Thymus (tissue), 11 donors: ENCODE measurements around the gene C6orf47. TPM values are rescaled to one million over a fixed set of nuclear protein-coding genes. Genes with fewer than 3 reads are reported as not detected.
A peak's percentile ranks its signal among the peaks of the same experiment; 100 is the strongest.

ENCODE experiments used
- DNase-seq, 9 donors: peaks; one replicate each; pipeline ENCODE4 v3.0.0-alpha.2; 2013; ENCODE audit warnings: low spot score in 9 of 9, low read depth in 6 of 9, missing footprints in 1 of 9
- H3K27ac ChIP-seq, 2 donors: one replicate each; pipeline ENCODE4 v1.5.1; 2013; ENCODE audit warnings: control low read depth in 1 of 2, low read depth in 1 of 2, low read length in 1 of 2, mild to moderate bottlenecking in 1 of 2, moderate library complexity in 1 of 2
- H3K27me3 ChIP-seq, 2 donors: one replicate each; pipeline ENCODE4 v1.5.1; 2013; ENCODE audit warnings: low read length in 1 of 2; ENCODE audit not compliant: control insufficient read depth in 2 of 2, insufficient read depth in 1 of 2
- H3K36me3 ChIP-seq, 2 donors: one replicate each; pipeline ENCODE4 v1.5.1; 2013; ENCODE audit warnings: low read length in 1 of 2, mild to moderate bottlenecking in 1 of 2, moderate library complexity in 1 of 2; ENCODE audit not compliant: control insufficient read depth in 2 of 2, insufficient read depth in 2 of 2
- H3K4me1 ChIP-seq, 2 donors: one replicate each; pipeline ENCODE4 v1.5.1; 2013; ENCODE audit warnings: low read length in 2 of 2; ENCODE audit not compliant: control insufficient read depth in 2 of 2, insufficient read depth in 2 of 2
- H3K4me3 ChIP-seq, 2 donors: one replicate each; pipeline ENCODE4 v1.5.1; 2013; ENCODE audit warnings: low read length in 2 of 2, control low read depth in 1 of 2, mild to moderate bottlenecking in 1 of 2
- H3K9me3 ChIP-seq, 2 donors: one replicate each; pipeline ENCODE4 v1.5.1; 2013; ENCODE audit warnings: low read length in 1 of 2, mild to moderate bottlenecking in 1 of 2; ENCODE audit not compliant: control insufficient read depth in 2 of 2, insufficient read depth in 1 of 2
- WGBS: extraction: QIAGEN DNeasy Blood & Tissue Kit; methylation state at CpG from one replicate; pipeline ENCODE4 v1.1.7; 2013; 5-methylcytosine and 5-hydroxymethylcytosine counted together
- polyA plus RNA-seq: library from polyadenylated mRNA; stranded (reverse); fragments of 200-250 nt; gene quantifications from one replicate; pipeline ENCODE4 v1.2.3, GENCODE V29; 2013
- total RNA-seq: library from RNA; stranded (reverse); fragments of 120-200 nt; gene quantifications from one replicate; pipeline ENCODE4 v1.2.4, GENCODE V29; 2013
- donor health status: healthy.

The C6orf47 gene
- total and polyA plus RNA-seq, 2 donors, result 16.7 to 19.1 TPM

- DNase-seq, result no peak
- 2% methylated on average over 10 of the region's 10 CpGs for WGBS
- no peaks in the 10 kb centered on the region for H3K27me3 ChIP-seq
- H3K4me3 ChIP-seq, result peak overlapping the region; percentile 88 to 94
- peaks cover 15 to 19% of the 10 kb centered on the region in 2 donors for H3K4me1 ChIP-seq
- H3K36me3 ChIP-seq, result peaks cover 20 to 29% of the 10 kb centered on the region in 2 donors
- H3K9me3 ChIP-seq, result peaks cover 0 to 5% of the 10 kb centered on the region in 2 donors
- peak overlapping the region; percentile 98 to 100 for H3K27ac ChIP-seq
These were observed 41.8 kb upstream of the C6orf47 start for GRCh38 chr6:31702405-31702818.

DNA sequence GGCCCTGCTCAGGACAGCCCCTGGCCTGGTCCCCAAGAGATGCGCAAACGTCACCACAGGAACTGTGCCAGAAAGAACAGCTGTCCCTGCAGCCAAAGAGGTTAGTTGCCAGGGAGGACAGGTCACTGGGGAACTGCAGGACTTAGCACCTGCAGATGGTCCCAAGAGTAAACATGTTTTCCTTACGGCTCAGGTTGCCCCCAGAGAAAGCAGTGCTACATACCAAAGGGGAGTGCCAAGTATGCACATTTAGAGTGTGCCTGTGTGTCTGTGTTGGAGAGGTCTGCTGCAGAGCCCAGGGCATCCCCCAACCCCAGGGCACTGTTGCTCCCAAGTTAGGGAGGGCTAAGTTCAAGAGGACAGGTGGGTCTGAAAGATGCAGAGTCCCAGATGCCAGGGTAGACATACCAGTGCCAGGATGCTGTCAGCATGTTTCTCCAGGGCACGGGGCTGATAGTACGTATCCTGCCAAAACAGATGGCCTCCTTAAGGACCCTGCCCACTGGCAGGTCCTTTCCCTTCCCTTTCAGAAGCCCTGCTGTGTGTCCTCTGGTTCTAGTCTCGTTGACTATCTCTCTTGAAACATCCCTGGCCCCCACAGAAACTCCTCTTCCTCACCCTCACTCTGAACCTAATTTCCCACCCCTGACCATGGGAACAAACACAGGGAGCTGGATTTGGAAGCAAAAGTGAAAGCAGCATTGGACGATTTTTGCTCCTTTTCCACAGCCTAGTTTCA lies 41.3 kb upstream of the C6orf47 start:
- peak overlapping the region; percentile 8 to 98 for H3K27ac ChIP-seq
- no peaks in the 10 kb centered on the region for H3K27me3 ChIP-seq
- peaks cover 21 to 33% of the 10 kb centered on the region in 2 donors for H3K36me3 ChIP-seq
- H3K4me1 ChIP-seq, result peaks cover 15 to 21% of the 10 kb centered on the region in 2 donors
- WGBS, result 56% methylated on average over 7 of the region's 7 CpGs
- no peak for DNase-seq
- peaks cover 0 to 5% of the 10 kb centered on the region in 2 donors for H3K9me3 ChIP-seq
- peak overlapping the region; percentile 88 to 94 for H3K4me3 ChIP-seq

DNA sequence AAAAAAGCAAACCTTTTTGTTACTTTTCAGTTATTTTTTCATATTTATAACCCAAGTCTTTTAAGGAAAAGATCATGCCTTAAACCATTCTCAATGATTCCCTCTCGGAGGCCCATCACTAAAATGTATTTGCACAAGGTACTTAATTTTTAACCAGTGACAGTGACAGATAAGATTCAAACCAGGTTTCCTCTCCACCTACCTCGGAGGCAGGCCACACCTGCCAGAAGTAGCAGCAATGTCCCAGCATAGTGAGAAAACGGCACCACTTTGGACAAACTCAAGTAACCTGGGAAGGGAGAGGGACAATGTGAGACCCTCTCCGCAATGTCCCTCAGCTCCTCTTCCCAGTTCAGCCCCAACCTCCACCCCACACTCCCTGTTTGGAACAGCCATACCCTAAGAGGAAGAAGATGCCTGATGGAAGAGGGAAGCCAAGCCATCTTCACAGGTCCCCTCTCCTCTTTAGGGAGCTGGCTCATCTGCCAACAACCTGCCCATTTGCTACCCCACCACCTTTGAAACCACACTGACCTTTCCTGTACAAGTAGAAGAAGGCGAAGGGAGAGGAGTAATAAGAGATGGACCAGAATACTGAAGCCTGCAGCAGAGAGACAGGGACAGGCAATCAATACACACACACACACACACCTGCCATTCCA lies 40.3 kb upstream of the C6orf47 start:
- Histone ChIP-seq H3K27ac (no peak overlapping the region), H3K4me3 (no peak overlapping the region), H3K9me3 (peaks cover 0 to 5% of the 10 kb centered on the region in 2 donors), H3K4me1 (peaks cover 15 to 21% of the 10 kb centered on the region in 2 donors), H3K36me3 (peaks cover 25 to 40% of the 10 kb centered on the region in 2 donors), H3K27me3 (no peaks in the 10 kb centered on the region)
- DNase-seq, result no peak
- 98% methylated on average over 5 of the region's 5 CpGs for WGBS

DNA sequence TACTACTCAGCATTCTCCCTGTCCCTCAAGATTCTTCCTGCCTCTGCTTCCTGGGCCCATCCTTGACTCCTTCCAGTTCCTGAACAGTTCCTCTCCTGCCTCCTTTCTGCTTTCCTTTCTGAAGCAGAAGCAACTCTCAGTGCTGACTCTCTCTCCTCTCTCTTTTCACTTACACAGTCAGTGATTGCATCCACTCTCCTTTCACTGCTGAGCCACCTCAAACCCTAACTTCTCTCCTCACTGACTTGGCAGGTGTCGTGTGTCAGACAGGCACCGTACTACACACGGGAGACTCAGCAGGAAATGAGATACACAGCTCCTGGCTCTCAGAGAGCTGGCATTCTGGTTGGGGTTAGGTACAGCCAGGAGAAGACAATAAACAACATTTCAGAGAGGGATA lies 37.0 kb upstream of the C6orf47 start:
- H3K27ac ChIP-seq, result no peak overlapping the region
- H3K9me3 ChIP-seq, result no peaks in the 10 kb centered on the region
- peaks cover 10 to 13% of the 10 kb centered on the region in 2 donors for H3K4me1 ChIP-seq
- H3K4me3 ChIP-seq, result no peak overlapping the region
- DNase-seq, result peak in 1 of 9 donors; percentile 28
- no peaks in the 10 kb centered on the region for H3K27me3 ChIP-seq
- H3K36me3 ChIP-seq, result peaks cover 50 to 66% of the 10 kb centered on the region in 2 donors
- WGBS, result 77% methylated on average over 3 of the region's 3 CpGs

DNA sequence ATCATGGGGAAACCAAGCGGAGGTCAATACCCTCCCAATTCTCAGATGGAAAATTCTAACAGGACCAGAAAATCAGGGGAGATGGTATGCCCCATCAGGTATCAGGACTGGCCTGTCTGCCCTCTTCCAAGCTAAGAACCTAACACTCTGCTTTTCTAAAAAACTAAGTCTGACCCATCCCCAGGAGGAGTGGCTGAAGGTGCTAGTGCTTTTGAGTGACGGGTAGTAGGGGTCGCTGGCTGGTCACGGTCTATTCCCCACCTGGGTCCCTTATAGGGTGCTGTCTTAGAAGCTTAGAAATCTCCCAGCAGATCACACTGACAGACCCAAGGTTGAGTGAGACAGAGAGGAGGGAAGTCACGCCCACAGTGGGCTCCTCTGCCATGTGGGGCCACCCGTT lies 33.0 kb upstream of the C6orf47 start:
- Histone ChIP-seq H3K27ac (no peak overlapping the region), H3K4me3 (no peak overlapping the region), H3K27me3 (no peaks in the 10 kb centered on the region), H3K36me3 (peaks cover 70 to 77% of the 10 kb centered on the region in 2 donors), H3K9me3 (no peaks in the 10 kb centered on the region), H3K4me1 (peaks cover 0 to 3% of the 10 kb centered on the region in 2 donors)
- no peak for DNase-seq
- 98% methylated on average over 6 of the region's 6 CpGs for WGBS

DNA sequence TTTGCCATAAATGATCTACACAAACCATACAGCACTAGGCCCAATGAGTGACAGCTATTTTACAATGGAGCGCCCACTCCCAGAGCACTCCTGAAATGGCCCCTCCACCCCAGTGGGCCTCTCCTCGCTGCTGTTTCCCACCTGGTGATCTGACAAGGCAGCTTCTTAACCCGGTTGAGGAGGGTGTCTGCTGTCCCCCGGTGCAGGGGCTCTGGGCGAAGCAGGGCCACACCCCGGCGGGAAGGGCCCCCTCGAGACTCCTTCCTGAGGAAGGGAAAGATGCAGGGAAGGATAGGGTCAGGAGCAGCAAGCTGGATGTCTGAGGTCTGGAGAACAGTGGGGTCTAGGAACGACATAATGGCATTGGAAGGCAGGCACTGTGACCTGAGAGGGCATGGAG lies 32.3 kb upstream of the C6orf47 start:
- H3K36me3 ChIP-seq, result peaks cover 75 to 81% of the 10 kb centered on the region in 2 donors
- no peak for DNase-seq
- peaks cover 0 to 3% of the 10 kb centered on the region in 2 donors for H3K4me1 ChIP-seq
- no peak overlapping the region for H3K4me3 ChIP-seq
- 97% methylated on average over 9 of the region's 9 CpGs for WGBS
- no peaks in the 10 kb centered on the region for H3K27me3 ChIP-seq
- no peak overlapping the region for H3K27ac ChIP-seq
- H3K9me3 ChIP-seq, result no peaks in the 10 kb centered on the region

DNA sequence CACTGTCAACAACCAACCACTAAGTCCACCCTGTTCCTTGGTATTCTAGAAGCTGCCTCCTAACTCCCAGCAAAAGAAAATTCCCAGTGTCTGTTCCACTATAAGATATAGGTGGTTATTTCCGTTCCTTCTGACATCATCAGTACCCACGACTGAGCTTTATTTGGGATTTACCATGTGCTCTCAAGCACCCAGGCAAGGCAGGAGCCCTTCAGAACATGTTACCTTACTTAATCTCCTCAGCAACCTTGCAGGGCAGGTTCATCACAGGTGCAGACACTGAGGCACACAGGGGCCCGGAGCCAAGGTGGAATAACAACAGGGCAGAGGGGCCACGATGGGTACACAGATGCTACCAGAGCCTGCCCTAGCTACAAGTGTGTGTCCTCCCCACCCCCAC lies 31.8 kb upstream of the C6orf47 start:
- no peak for DNase-seq
- Histone ChIP-seq H3K27me3 (no peaks in the 10 kb centered on the region), H3K4me3 (no peak overlapping the region), H3K9me3 (no peaks in the 10 kb centered on the region), H3K36me3 (peaks cover 80 to 86% of the 10 kb centered on the region in 2 donors), H3K4me1 (peaks cover 0 to 2% of the 10 kb centered on the region in 2 donors), H3K27ac (no peak overlapping the region)
- WGBS, result 97% methylated on average over 4 of the region's 4 CpGs

GRCh38 chr6:31691564-31692108 lies 31.1 kb upstream of the C6orf47 start:
- Histone ChIP-seq H3K4me1 (no peaks in the 10 kb centered on the region), H3K27me3 (no peaks in the 10 kb centered on the region), H3K27ac (no peak overlapping the region), H3K9me3 (no peaks in the 10 kb centered on the region), H3K36me3 (peaks cover 83 to 88% of the 10 kb centered on the region in 2 donors), H3K4me3 (no peak overlapping the region)
- WGBS, result 99% methylated on average over 12 of the region's 12 CpGs
- DNase-seq, result no peak

DNA sequence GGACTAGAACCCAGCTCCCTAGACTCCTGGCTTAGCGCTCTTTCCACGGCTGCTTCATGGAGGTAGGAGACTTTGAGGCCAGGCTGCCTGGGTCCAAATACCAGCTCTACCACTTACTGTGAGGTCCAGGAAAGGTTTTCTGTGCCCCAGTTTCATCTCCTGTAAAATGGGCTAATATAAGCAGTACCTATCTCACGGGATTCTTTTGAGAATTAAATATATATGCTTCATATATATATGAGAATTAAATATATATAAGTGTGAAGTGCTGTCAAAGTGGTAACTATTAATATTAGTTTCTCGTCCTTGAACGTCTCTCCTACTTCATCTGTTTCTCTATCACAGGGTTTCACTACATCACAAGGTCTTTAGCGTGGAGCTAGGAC lies 30.5 kb upstream of the C6orf47 start:
- Histone ChIP-seq H3K27me3 (no peaks in the 10 kb centered on the region), H3K36me3 (peaks cover 87 to 88% of the 10 kb centered on the region in 2 donors), H3K27ac (no peak overlapping the region), H3K9me3 (no peaks in the 10 kb centered on the region), H3K4me3 (no peak overlapping the region), H3K4me1 (no peaks in the 10 kb centered on the region)
- no peak for DNase-seq
- 98% methylated on average over 6 of the region's 6 CpGs for WGBS
